Transverse colon (tissue), 4 donors: ENCODE measurements around the gene NECTIN3.

ENCODE experiments used
- EP300 ChIP-seq: sonication (generic); formaldehyde crosslinking; IDR thresholded peaks from one replicate; pipeline ENCODE4 v1.6.1; 2017; ENCODE audit warnings: antibody characterized with exemption, low read depth
- POLR2A ChIP-seq: fragments of 450-650 bp; IDR thresholded peaks from one replicate; pipeline ENCODE4 v1.6.1; 2016; ENCODE audit warnings: antibody characterized with exemption, mild to moderate bottlenecking, moderate library complexity
- POLR2AphosphoS5 ChIP-seq, 3 donors: sonication (generic); formaldehyde crosslinking; IDR thresholded peaks; one replicate each; pipeline ENCODE4 v1.6.1; 2016; ENCODE audit warnings: antibody characterized with exemption in 3 of 3
- TF ChIP-seq, protein P1 (sequence below), 5 experiments: fragments of 200-600 bp in 3 of 5; fragments of 450-650 bp in 2 of 5; sonication (generic) in 3 of 5; IDR thresholded peaks; 1 replicate in 2 of 5; 2 replicates in 3 of 5; pipeline ENCODE4 v1.5.1; 2016 to 2017; ENCODE audit warnings: antibody characterized with exemption in 5 of 5, inconsistent platforms in 3 of 5, mild to moderate bottlenecking in 2 of 5, moderate library complexity in 1 of 5

DNA sequence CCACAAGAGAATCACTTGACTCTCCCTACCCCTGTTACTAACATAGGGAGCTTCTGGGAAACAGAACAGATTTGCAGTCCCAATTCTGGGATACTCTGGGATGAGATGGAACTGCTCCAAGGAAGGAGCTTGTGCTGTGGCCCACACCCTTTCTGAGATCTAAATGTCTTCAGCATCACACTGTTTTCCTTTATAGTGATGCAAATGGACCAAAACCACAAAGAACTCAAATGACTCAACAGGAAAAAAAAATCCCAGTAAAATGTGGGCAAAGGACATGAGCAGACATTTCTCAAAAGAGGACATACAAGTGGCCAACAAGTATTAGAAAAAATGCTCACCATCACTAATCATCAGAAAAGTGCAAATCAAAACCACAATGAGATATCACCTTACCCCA is 155.6 kb downstream of the NECTIN3 start:
- TF ChIP-seq, protein P1, sequence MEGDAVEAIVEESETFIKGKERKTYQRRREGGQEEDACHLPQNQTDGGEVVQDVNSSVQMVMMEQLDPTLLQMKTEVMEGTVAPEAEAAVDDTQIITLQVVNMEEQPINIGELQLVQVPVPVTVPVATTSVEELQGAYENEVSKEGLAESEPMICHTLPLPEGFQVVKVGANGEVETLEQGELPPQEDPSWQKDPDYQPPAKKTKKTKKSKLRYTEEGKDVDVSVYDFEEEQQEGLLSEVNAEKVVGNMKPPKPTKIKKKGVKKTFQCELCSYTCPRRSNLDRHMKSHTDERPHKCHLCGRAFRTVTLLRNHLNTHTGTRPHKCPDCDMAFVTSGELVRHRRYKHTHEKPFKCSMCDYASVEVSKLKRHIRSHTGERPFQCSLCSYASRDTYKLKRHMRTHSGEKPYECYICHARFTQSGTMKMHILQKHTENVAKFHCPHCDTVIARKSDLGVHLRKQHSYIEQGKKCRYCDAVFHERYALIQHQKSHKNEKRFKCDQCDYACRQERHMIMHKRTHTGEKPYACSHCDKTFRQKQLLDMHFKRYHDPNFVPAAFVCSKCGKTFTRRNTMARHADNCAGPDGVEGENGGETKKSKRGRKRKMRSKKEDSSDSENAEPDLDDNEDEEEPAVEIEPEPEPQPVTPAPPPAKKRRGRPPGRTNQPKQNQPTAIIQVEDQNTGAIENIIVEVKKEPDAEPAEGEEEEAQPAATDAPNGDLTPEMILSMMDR (IDR thresholded peaks at IDR 0.05), result no peak
- no peak for TF ChIP-seq POLR2AphosphoS5 (IDR thresholded peaks at IDR 0.05)
- TF ChIP-seq POLR2A, result no peak
- TF ChIP-seq EP300, result no peak
